K562 (cell line): ENCODE data around the gene CRIM1. TPM values are rescaled to one million over a fixed set of nuclear protein-coding genes. Genes with fewer than 3 reads are reported as not detected.

Source experiments
- ATAC-seq: fragments of 200-7000 bp; cut with Tn5 transposase; 3 replicates; pipeline ENCODE4 v1.9.1; 2020; ENCODE audit warnings: moderate library complexity
- BruUV-seq: library from RNA; stranded (reverse); fragments of 400-500 nt; replicated peaks from 2 replicates; lab custom pipeline; 2021; lab: Mats Ljungman, UMichigan
- CTCF ChIA-PET: fragments of 300-600 bp; formaldehyde crosslinking; extraction: SDS; loops from one replicate; lab custom pipeline; 2021; ENCODE audit warnings: low intra/inter-chr PET ratio; lab: Yijun Ruan, JAX
- POLR2A ChIA-PET: fragments of 300-600, 350-650 bp; sonication (Branson Sonifier 250); formaldehyde crosslinking; extraction: SDS; loops from one replicate; lab custom pipeline; 2021; ENCODE audit warnings: antibody characterized with exemption, inconsistent platforms; lab: Yijun Ruan, JAX
- DNase-seq, 4 experiments: peaks; one replicate each; pipeline versions ENCODE4 v3.0.0 to v3.0.0-alpha.2; 2011 to 2018; ENCODE audit warnings: low spot score in 3 of 4, mixed read lengths in 3 of 4; ENCODE audit errors: extremely low read depth in 1 of 4
- FAIRE-seq: peaks from 2 replicates; lab custom pipeline; 2011; peaks lifted over from hg19 to GRCh38; lab: Jason Lieb, UNC
- H2AFZ ChIP-seq: 2 replicates; pipeline ENCODE4 v1.6.0; 2011; ENCODE audit warnings: low read depth, low read length, control low read depth, inconsistent platforms
- H3K27ac ChIP-seq: fragments of 200-600 bp; 3 replicates; pipeline ENCODE4 v1.8.0; 2011; ENCODE audit warnings: low read depth, mild to moderate bottlenecking, control low read depth, inconsistent platforms, low read length, moderate library complexity, mixed read lengths; ENCODE audit errors: extremely low read depth
- H3K27me3 ChIP-seq, 2 experiments: fragments of 300-600 bp in 1 of 2; 2 replicates in 1 of 2; 3 replicates in 1 of 2; pipeline versions ENCODE4 v1.6.0 to v1.8.0; 2011; ENCODE audit warnings: inconsistent platforms in 2 of 2, low read length in 2 of 2, mild to moderate bottlenecking in 1 of 2, mixed read lengths in 1 of 2, moderate library complexity in 1 of 2; ENCODE audit not compliant: control insufficient read depth in 2 of 2, insufficient read depth in 2 of 2
- H3K36me3 ChIP-seq: fragments of 300-600 bp; 3 replicates; pipeline ENCODE4 v1.8.0; 2011; ENCODE audit warnings: mild to moderate bottlenecking, low read length, inconsistent platforms; ENCODE audit not compliant: control insufficient read depth, insufficient read depth
- H3K4me1 ChIP-seq, 2 experiments: fragments of 200-600 bp in 1 of 2; replicated peaks in 1 of 2; 2 replicates in 1 of 2; 3 replicates in 1 of 2; pipeline versions ENCODE4 v1.5.1 to v1.8.0; 2011; ENCODE audit warnings: inconsistent platforms in 2 of 2, low read length in 2 of 2, mild to moderate bottlenecking in 1 of 2, mixed read lengths in 1 of 2, moderate library complexity in 1 of 2; ENCODE audit not compliant: control insufficient read depth in 2 of 2, insufficient read depth in 2 of 2
- H3K4me2 ChIP-seq: 2 replicates; pipeline ENCODE4 v1.6.1; 2011; ENCODE audit warnings: low read length, control low read depth, inconsistent platforms, mixed read lengths; ENCODE audit not compliant: insufficient read depth
- H3K4me3 ChIP-seq: fragments of 200-600 bp; sonication (generic), shearing (Covaris generic); 2 replicates; pipeline ENCODE4 v1.5.1; 2016; ENCODE audit warnings: control low read depth, inconsistent platforms
- H3K79me2 ChIP-seq: fragments of 200-600 bp; 3 replicates; pipeline ENCODE4 v1.8.0; 2011; ENCODE audit warnings: low read length, inconsistent platforms; ENCODE audit not compliant: control insufficient read depth, insufficient read depth
- H3K9ac ChIP-seq, 2 experiments: 2 replicates each; pipeline versions ENCODE4 v1.6.0 to v1.6.1; 2011; ENCODE audit warnings: low read depth in 2 of 2, low read length in 2 of 2, control low read depth in 1 of 2, inconsistent platforms in 1 of 2, mild to moderate bottlenecking in 1 of 2, mixed read lengths in 1 of 2; ENCODE audit not compliant: insufficient read depth in 1 of 2
- H3K9me1 ChIP-seq: one replicate; pipeline ENCODE4 v1.6.0; 2011; ENCODE audit warnings: inconsistent platforms, mild to moderate bottlenecking, low read length, moderate library complexity; ENCODE audit not compliant: control insufficient read depth, insufficient read depth
- H3K9me3 ChIP-seq: replicated peaks from 2 replicates; pipeline ENCODE4 v1.5.1; 2011; ENCODE audit warnings: low read depth, low read length, inconsistent platforms; ENCODE audit not compliant: control insufficient read depth, insufficient read depth
- H4K20me1 ChIP-seq: replicated peaks from 2 replicates; pipeline ENCODE4 v1.6.1; 2011; ENCODE audit warnings: low read length, inconsistent platforms, mixed read lengths; ENCODE audit not compliant: control insufficient read depth, insufficient read depth
- GABPA ChIP-seq: fragments of 200-800 bp; sonication (Bioruptor generic); conservative IDR thresholded peaks from 2 replicates; pipeline ENCODE4 v1.6.1; 2016; ENCODE audit warnings: low read depth, missing genetic modification characterization, missing compliant biosample characterization
- NELFE ChIP-seq: IDR thresholded peaks from 2 replicates; pipeline ENCODE4 v1.6.1; 2011; ENCODE audit warnings: mild to moderate bottlenecking; ENCODE audit not compliant: insufficient read depth, insufficient read length
- RREB1 ChIP-seq: fragments of 250-450 bp; sonication (Bioruptor Pico); IDR thresholded peaks from 2 replicates; pipeline ENCODE4 v1.4.0; 2020
- SMC3 ChIP-seq: conservative IDR thresholded peaks from 2 replicates; pipeline ENCODE4 v1.6.1; 2011; ENCODE audit warnings: low read depth, low read length, improper control_type of control experiment; ENCODE audit not compliant: insufficient read depth
- ZNF282 ChIP-seq: sonication (generic); formaldehyde crosslinking; IDR thresholded peaks from 2 replicates; pipeline ENCODE4 v1.8.1; 2023; ENCODE audit warnings: missing genetic modification reagents
- WGBS: fragments of 100-300 bp; shearing (Covaris generic); methylation state at CpG from one replicate; pipeline ENCODE4 v1.1.6; 2016; ENCODE audit warnings: low coverage, mixed read lengths; ENCODE audit not compliant: insufficient coverage; ENCODE audit errors: missing lambda C conversion rate; 5-methylcytosine and 5-hydroxymethylcytosine counted together
- in situ Hi-C: fragments of 300-500 bp; cut with MboI; formaldehyde crosslinking; loops from 4 replicates; pipeline ENCODE4 v1.15.0; 2018; ENCODE audit warnings: inconsistent platforms, mixed read lengths
- intact Hi-C: fragments of 100-400 bp; cut with micrococcal nuclease; formaldehyde crosslinking; loops from 2 replicates; pipeline ENCODE4 v1.14.2; 2022
- polyA plus RNA-seq, 8 experiments: library from polyadenylated mRNA; depleted of rRNA in 4 of 8; stranded (reverse) in 5 of 8; unstranded in 3 of 8; fragments of >200 nt; fragmentation: Nextera tagmentation in 2 of 8; fragmentation: Illumina TruSeq in 1 of 8; extraction: Ambion mirVana in 2 of 8; extraction: Trizol in 1 of 8; gene quantifications; 2 replicates each; pipeline versions ENCODE4 v1.2.1 to v1.2.3, GENCODE V29; 2011 to 2014; ENCODE audit warnings: inconsistent platforms in 1 of 8, missing spikeins in 1 of 8
- total RNA-seq, 7 experiments: library from RNA; depleted of rRNA in 6 of 7; stranded (reverse); fragments of >200 nt in 6 of 7; fragmentation: Illumina TruSeq in 2 of 7; extraction: Trizol in 2 of 7; gene quantifications; 2 replicates each; pipeline versions ENCODE4 v1.2.1 to v1.2.3, GENCODE V29; 2011 to 2021; ENCODE audit warnings: low replicate concordance in 1 of 7
- TF ChIP-seq, protein P1 (sequence below): sonication (generic); formaldehyde crosslinking; IDR thresholded peaks from 2 replicates; pipeline ENCODE4 v1.8.1; 2022; ENCODE audit warnings: missing genetic modification reagents

CRIM1 gene
- total and polyA plus RNA-seq, 9 of the 15 experiments (the other 6 are each of a cell fraction or from before 2014, with no cell fraction given) = 0.01 to 0.36 (median 0.06) TPM; not detected in 1

- ATAC-seq (no peak), DNase-seq (no peak), FAIRE-seq (no peak)
- 43% methylated on average over 11 of the region's 11 CpGs for WGBS
- Histone ChIP-seq H3K27me3 (peaks cover 4 to 18% of the 10 kb centered on the region in 2 experiments; a peak in 3 of 5 replicates), H3K79me2 (no peaks in the 10 kb centered on the region), H3K9me3 (no peaks in the 10 kb centered on the region), H2AFZ (no peak overlapping the region), H3K27ac (no peak overlapping the region), H3K9ac (no peak overlapping the region), H3K4me3 (no peak overlapping the region), H3K4me1 (peaks cover 0 to 14% of the 10 kb centered on the region in 2 experiments; a peak in 2 of 5 replicates), H3K36me3 (no peaks in the 10 kb centered on the region), H4K20me1 (no peaks in the 10 kb centered on the region), H3K9me1 (no peaks in the 10 kb centered on the region), H3K4me2 (no peak overlapping the region)
- TF ChIP-seq ZNF282 (CRISPR knock-in tag) = no peak
- BruUV-seq = no TSS peak
- CTCF ChIA-PET = no interaction called here
- intact Hi-C loops = loop anchor here (5.0 to 10.0 kb wide), 2 partner anchors 108 to 420 kb away; no protein-coding TSS in a partner anchor
- in situ Hi-C loops = loop anchor here (5.0 kb wide), 1 partner anchor 303 kb away; no protein-coding TSS in a partner anchor
- POLR2A ChIA-PET = interaction anchor here (0.8 kb wide), 1 partner anchor 221 kb away, joined by 3 read pairs; no protein-coding TSS in a partner anchor
Observed at GRCh38 chr2:36354811-36355150, 797 bp upstream of the CRIM1 start.

GRCh38 chr2:36355890-36356297 is 316 bp downstream of the CRIM1 start:
- no CpG with 5 or more reads among the region's 55 CpGs for WGBS
- Histone ChIP-seq H3K9me1 (no peaks in the 10 kb centered on the region), H3K4me2 (no peak overlapping the region), H4K20me1 (no peaks in the 10 kb centered on the region), H3K9me3 (no peaks in the 10 kb centered on the region), H3K79me2 (no peaks in the 10 kb centered on the region), H2AFZ (no peak overlapping the region), H3K4me1 (peaks cover 0 to 14% of the 10 kb centered on the region in 2 experiments; a peak in 2 of 5 replicates), H3K9ac (no peak overlapping the region), H3K36me3 (no peaks in the 10 kb centered on the region), H3K27me3 (peaks cover 4 to 18% of the 10 kb centered on the region in 2 experiments; a peak in 3 of 5 replicates), H3K27ac (no peak overlapping the region), H3K4me3 (no peak overlapping the region)
- ATAC-seq = no peak
- DNase-seq = peak in 1 of 4 experiments; percentile 11
- no peak for FAIRE-seq
- intact Hi-C loops = loop anchor here (5.0 to 10.0 kb wide), 2 partner anchors 106 to 419 kb away; no protein-coding TSS in a partner anchor
- BruUV-seq = no TSS peak
- POLR2A ChIA-PET = no interaction called here
- in situ Hi-C loops = no loop called here
- TF ChIP-seq SMC3 (no peak), RREB1 (CRISPR knock-in tag) (no peak), GABPA (tag) (no peak), NELFE (no peak)
- TF ChIP-seq, protein P1, sequence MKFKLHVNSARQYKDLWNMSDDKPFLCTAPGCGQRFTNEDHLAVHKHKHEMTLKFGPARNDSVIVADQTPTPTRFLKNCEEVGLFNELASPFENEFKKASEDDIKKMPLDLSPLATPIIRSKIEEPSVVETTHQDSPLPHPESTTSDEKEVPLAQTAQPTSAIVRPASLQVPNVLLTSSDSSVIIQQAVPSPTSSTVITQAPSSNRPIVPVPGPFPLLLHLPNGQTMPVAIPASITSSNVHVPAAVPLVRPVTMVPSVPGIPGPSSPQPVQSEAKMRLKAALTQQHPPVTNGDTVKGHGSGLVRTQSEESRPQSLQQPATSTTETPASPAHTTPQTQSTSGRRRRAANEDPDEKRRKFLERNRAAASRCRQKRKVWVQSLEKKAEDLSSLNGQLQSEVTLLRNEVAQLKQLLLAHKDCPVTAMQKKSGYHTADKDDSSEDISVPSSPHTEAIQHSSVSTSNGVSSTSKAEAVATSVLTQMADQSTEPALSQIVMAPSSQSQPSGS (CRISPR knock-in tag) = no peak
- CTCF ChIA-PET = no interaction called here
